Natural killer cell treated with Interleukin-12 subunit alpha and Interleukin-12 subunit beta and Interleukin-15 and Interleukin-18, amount 100 ng/mL, for 72 hours (primary cell): ENCODE results near the gene CACNA2D4. TPM values are rescaled to one million over a fixed set of nuclear protein-coding genes. Genes with fewer than 3 reads are reported as not detected.

Experiments
- ATAC-seq, 2 donors: fragments of 150-1000 bp; cut with Tn5 transposase in 1 of 2; sonication (Bioruptor Pico), chemical (Tn5 transposase) in 1 of 2; 2 replicates each; pipeline ENCODE4 v1.10.0; 2021
- DNase-seq: peaks from one replicate; pipeline ENCODE4 v3.0.0; 2022; ENCODE audit warnings: low spot score
- H3K27ac Mint-ChIP-seq, 2 donors: 1 replicate in 1 of 2; 2 replicates in 1 of 2; pipeline ENCODE4 v1.8.0; 2022; ENCODE audit warnings: mixed read lengths in 2 of 2, mild to moderate bottlenecking in 1 of 2, moderate library complexity in 1 of 2
- H3K27me3 Mint-ChIP-seq, 2 donors: 1 replicate in 1 of 2; 2 replicates in 1 of 2; pipeline ENCODE4 v1.8.0; 2022; ENCODE audit warnings: mixed read lengths in 2 of 2
- H3K36me3 Mint-ChIP-seq: one replicate; pipeline ENCODE4 v1.8.0; 2022; ENCODE audit warnings: mixed read lengths
- H3K4me1 Mint-ChIP-seq, 2 donors: 1 replicate in 1 of 2; 2 replicates in 1 of 2; pipeline ENCODE4 v1.8.0; 2022; ENCODE audit warnings: low read depth in 2 of 2, mixed read lengths in 2 of 2, mild to moderate bottlenecking in 1 of 2
- H3K4me3 Mint-ChIP-seq: one replicate; pipeline ENCODE4 v1.8.0; 2022; ENCODE audit warnings: mixed read lengths
- H3K9me3 Mint-ChIP-seq: 2 replicates; pipeline ENCODE4 v1.8.0; 2022; ENCODE audit warnings: mixed read lengths
- total RNA-seq, 2 donors: library from RNA; stranded (reverse); gene quantifications; one replicate each; pipeline ENCODE4 v1.2.3, GENCODE V29; 2022

Gene CACNA2D4
- total RNA-seq, 2 donors from 2014 or later, result 4.5 to 12.1 TPM

DNA sequence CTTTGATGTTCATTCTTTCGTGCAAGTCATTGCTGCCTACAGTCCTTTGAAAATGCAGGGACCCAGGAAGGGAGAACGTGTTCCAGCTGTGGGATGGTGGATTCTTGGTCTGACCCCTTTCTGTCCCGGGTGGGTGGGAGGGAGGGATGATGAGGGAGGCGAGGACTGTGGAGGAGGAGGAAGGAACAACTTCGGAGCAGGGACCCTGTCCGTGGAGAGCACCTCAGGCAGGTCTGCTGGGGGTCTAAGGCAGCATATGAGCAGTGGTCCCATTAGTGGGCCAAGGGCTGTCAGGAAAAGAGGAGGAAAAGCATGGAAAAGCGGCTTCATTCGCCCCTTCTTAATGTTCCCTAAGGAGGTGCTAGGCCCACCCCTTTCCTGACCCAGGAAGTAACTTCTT is 36.0 kb downstream of the CACNA2D4 start:
- Mint-ChIP-seq H3K9me3 (no peaks in the 10 kb centered on the region), H3K27ac (no peak overlapping the region), H3K4me1 (peaks cover 0 to 3% of the 10 kb centered on the region in 2 donors)

DNA sequence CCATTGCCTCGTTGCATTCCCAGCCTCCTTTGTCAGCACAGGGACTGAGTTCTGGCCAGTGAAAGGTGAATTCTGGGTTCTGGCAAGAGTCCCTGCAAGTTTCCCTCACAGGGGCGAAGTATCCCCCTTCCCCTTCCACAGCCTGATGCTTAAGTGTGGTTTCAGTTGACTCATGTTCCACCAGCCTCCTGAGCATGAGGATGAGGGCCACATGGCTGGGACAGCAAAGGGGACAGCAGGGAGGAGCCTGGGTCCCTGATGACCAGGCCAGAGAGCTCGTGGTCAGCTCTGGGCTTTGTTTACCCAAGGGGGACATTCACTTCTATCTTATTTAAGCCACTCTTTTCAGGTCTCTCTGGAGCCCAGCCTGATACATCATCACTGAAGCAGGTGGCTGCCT is 36.5 kb downstream of the CACNA2D4 start:
- Mint-ChIP-seq H3K27ac (no peak overlapping the region), H3K4me3 (no peak overlapping the region), H3K36me3 (no peaks in the 10 kb centered on the region), H3K27me3 (peaks cover 5 to 9% of the 10 kb centered on the region in 2 donors), H3K9me3 (no peaks in the 10 kb centered on the region), H3K4me1 (peaks cover 0 to 3% of the 10 kb centered on the region in 2 donors)
- ATAC-seq, result no peak
- no peak for DNase-seq

More for the DNA sequence above, 36.0 kb downstream of the CACNA2D4 start:
- H3K36me3 Mint-ChIP-seq, result no peaks in the 10 kb centered on the region
- H3K4me3 Mint-ChIP-seq, result no peak overlapping the region
- no peak for ATAC-seq
- no peak for DNase-seq
- H3K27me3 Mint-ChIP-seq, result peaks cover 5 to 11% of the 10 kb centered on the region in 2 donors

DNA sequence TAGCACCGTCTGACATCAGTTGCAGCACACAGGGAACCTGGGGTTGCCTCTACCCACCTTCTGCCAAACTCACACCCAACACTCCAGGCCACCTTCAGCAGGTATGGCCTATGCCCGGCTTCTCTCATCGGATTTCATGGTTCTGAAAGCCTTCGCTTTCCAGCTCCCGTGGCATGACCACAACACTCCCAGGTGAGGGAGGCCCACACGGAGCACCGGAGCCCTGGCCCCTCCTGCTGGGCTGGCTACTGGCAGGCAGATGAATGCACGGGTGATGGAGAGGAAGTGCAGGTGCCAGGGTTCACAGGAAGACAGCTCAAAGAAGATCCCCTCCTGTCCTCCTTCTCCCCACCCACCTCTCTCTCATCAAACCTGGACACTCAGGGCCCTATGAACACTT is 37.2 kb downstream of the CACNA2D4 start:
- no peak for DNase-seq
- H3K27me3 Mint-ChIP-seq, result peaks cover 5 to 10% of the 10 kb centered on the region in 2 donors
- H3K27ac Mint-ChIP-seq, result no peak overlapping the region
- no peaks in the 10 kb centered on the region for H3K36me3 Mint-ChIP-seq
- H3K4me3 Mint-ChIP-seq, result no peak overlapping the region
- no peaks in the 10 kb centered on the region for H3K9me3 Mint-ChIP-seq
- ATAC-seq, result no peak
- peaks cover 0 to 3% of the 10 kb centered on the region in 2 donors for H3K4me1 Mint-ChIP-seq

DNA sequence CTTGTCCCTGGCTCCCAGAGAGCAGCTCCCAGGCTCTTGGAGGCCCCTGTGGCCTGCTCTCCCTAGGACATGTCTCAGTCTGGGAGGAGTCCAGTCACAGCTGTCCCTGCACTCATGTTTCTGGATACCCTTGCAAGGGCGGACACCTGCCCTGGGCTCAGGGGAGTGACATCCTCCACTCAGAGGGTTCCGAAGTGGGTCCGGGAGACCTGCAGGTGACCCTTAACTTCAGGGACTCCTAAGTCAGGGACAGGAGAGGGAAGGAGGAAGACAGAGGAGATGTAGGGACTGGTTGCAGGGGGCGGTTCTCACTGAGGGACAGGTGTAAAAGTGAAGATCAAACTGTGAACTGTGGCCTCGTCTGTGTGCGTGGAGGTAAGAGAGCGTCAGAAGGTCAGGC is 37.6 kb downstream of the CACNA2D4 start:
- peaks cover 0 to 3% of the 10 kb centered on the region in 2 donors for H3K4me1 Mint-ChIP-seq
- H3K27me3 Mint-ChIP-seq, result peaks cover 5 to 14% of the 10 kb centered on the region in 2 donors
- no peaks in the 10 kb centered on the region for H3K9me3 Mint-ChIP-seq
- ATAC-seq (no peak), DNase-seq (no peak)
- no peak overlapping the region for H3K4me3 Mint-ChIP-seq
- H3K27ac Mint-ChIP-seq, result no peak overlapping the region
- no peaks in the 10 kb centered on the region for H3K36me3 Mint-ChIP-seq

DNA sequence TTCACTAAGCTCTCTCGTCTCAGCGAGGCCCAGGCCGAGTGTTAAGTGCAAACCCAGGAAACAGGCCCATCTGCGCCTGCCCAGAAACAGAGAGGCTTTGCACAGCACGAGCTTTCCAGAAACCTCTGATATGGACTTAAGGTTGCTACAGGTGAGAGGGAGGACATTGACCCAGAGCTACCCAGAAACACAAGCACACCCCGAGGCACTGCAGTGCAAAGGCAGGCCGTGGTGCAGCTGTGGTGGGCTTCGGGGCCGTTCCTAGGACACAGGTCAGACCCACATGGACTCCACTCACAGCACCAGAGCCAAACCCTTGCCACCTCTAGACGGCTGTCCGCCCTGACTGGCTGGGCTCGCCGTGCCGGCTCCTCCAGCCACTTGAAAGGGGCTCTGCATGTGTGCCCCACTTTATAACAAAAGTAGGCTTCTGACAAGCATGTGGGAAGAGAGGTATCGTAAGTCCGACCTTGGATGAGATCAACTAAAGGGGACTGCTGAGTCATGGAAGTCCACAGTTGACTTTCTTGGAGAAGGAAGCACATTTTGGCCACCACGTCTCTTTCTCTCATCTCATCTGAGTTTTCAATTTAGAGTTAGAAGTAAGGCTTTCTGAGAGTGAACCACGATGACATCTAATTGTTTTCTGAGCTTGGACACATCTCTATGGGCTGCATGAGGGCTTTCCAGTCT is 38.2 kb downstream of the CACNA2D4 start:
- H3K9me3 Mint-ChIP-seq, result no peaks in the 10 kb centered on the region

DNA sequence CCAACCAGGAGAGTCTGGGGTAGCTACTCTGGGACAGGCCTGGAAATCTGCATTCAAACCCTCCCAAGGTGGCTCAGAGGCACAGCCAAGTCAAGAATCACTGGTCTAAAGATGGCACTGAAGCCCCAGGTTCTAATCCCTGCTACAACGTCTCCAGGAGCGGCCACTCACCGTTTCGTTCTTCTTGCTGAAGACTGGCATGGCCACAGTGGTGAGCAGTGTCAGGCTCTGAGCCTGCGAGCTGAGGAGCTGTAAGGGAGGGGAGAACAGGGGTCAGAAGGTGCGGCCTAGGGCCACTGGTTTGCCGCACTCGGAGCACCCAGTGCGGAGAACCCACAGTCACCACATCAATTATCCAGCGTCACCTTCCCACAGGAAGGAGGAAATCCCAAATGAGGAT is 38.8 kb downstream of the CACNA2D4 start:
- ATAC-seq, result no peak
- no peaks in the 10 kb centered on the region for H3K36me3 Mint-ChIP-seq

More for the DNA sequence above, 38.2 kb downstream of the CACNA2D4 start:
- Mint-ChIP-seq H3K4me1 (peaks cover 0 to 3% of the 10 kb centered on the region in 2 donors), H3K27me3 (peaks cover 8 to 16% of the 10 kb centered on the region in 2 donors), H3K27ac (no peak overlapping the region), H3K4me3 (no peak overlapping the region), H3K36me3 (no peaks in the 10 kb centered on the region)
- ATAC-seq (no peak), DNase-seq (no peak)

DNA sequence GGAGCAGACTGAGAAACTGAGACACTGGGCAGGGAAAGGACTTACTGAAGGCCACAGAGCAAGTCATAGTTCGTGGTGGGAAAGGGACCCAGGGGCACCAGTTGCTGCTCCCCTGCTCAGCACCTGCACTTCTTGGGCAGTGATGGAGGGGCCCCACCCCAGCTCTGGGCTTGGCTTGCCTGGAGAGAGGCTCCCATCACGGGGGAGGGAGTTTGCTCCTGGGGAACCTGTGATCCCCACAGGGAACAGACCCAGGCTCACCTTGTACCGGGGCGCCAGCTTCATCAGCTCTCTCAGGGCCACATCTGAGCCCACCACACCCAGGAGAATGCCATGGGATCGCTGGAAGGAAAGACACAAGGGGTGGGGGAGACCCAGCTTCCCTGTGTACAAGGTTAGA is 39.8 kb downstream of the CACNA2D4 start:
- Mint-ChIP-seq H3K27ac (no peak overlapping the region), H3K9me3 (no peaks in the 10 kb centered on the region), H3K27me3 (peaks cover 11 to 16% of the 10 kb centered on the region in 2 donors), H3K4me1 (peaks cover 0 to 3% of the 10 kb centered on the region in 2 donors), H3K36me3 (no peaks in the 10 kb centered on the region), H3K4me3 (no peak overlapping the region)
- ATAC-seq (no peak), DNase-seq (no peak)

More for the DNA sequence above, 38.8 kb downstream of the CACNA2D4 start:
- Mint-ChIP-seq H3K27ac (no peak overlapping the region), H3K27me3 (peaks cover 8 to 16% of the 10 kb centered on the region in 2 donors), H3K4me1 (peaks cover 0 to 3% of the 10 kb centered on the region in 2 donors), H3K9me3 (no peaks in the 10 kb centered on the region), H3K4me3 (no peak overlapping the region)
- DNase-seq, result no peak

DNA sequence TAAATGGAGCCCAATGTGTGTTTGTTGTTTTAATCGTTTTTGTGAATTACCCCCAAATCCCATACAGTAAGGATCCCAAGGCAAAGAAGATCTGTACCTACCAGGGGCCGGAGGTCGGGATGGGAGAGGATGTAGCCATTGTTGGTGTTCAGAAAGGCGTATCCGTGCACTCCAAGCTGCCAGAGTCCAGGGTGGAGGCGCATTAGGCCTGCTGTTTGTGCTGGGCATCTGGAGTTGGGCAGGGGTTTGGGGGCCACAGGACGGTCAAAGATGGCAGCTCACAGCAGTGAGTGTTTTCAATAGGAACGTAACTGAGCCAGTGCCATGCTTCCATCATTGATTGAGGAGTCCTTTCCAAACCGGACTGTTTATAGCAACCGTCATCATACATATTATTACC is 40.2 kb downstream of the CACNA2D4 start:
- no peak overlapping the region for H3K4me3 Mint-ChIP-seq
- no peaks in the 10 kb centered on the region for H3K36me3 Mint-ChIP-seq
- no peak for DNase-seq
- no peaks in the 10 kb centered on the region for H3K9me3 Mint-ChIP-seq
- H3K27me3 Mint-ChIP-seq, result peaks cover 11 to 16% of the 10 kb centered on the region in 2 donors
- no peaks in the 10 kb centered on the region for H3K4me1 Mint-ChIP-seq
- no peak for ATAC-seq
- H3K27ac Mint-ChIP-seq, result no peak overlapping the region

DNA sequence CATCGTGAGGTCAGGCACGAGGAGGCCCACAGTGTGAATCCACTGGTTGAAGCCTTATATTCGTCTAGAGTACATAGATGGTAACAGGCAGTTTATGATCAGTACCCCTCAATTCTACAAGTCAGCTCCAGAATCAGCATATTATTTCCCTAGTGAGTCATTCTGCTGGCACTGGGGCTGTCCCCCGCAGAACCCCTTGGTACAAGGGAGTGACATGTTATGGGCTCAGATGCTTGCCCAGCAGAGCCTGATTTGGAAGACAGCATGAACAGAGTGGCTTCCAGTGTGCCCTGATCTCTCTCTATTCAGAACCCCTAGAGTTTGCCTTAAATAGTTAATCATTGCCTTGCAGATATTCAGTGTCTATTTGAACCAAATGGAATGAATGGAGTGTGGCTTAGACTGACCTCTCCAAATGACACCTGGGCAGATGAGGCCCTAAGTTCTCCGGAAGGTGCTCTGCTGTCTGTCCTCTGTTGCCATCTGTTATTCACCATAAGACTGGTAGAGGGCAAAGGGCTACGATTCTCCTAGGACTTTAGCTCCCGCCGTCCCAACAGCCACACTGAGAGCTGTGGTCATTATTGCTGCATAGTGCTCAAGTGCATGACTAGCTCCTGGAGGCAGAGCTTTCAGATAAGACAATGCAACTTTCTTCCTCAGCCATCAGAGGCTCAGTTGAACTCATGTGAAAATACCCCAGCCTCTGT is 41.1 kb downstream of the CACNA2D4 start:
- H3K27me3 Mint-ChIP-seq, result peaks cover 11 to 16% of the 10 kb centered on the region in 2 donors
- DNase-seq (no peak), ATAC-seq (no peak)
- no peaks in the 10 kb centered on the region for H3K9me3 Mint-ChIP-seq
- no peak overlapping the region for H3K27ac Mint-ChIP-seq
- H3K36me3 Mint-ChIP-seq, result no peaks in the 10 kb centered on the region
- no peak overlapping the region for H3K4me3 Mint-ChIP-seq
- no peaks in the 10 kb centered on the region for H3K4me1 Mint-ChIP-seq

DNA sequence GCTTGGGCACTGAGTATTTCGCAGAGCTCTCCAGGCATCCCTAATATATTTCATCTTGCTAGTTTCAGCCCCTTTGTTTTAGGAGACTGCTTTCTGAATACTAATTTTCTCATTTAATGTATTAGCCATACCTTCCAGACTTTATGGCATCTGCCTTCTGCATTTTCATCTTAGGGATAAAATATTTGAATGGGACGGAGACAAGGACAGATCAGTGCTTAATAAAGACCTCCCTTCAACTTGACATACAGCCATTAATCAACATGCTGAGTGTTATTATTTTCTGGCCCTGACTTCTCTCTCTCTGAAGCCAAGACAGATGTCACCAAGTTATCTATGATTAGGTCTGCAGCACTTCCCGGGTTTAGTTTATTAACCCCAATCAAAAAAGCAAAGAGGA is 42.4 kb downstream of the CACNA2D4 start:
- Mint-ChIP-seq H3K27me3 (peaks cover 11 to 16% of the 10 kb centered on the region in 2 donors), H3K27ac (no peak overlapping the region), H3K4me3 (no peak overlapping the region), H3K36me3 (no peaks in the 10 kb centered on the region), H3K9me3 (peaks cover 4% of the 10 kb centered on the region), H3K4me1 (no peaks in the 10 kb centered on the region)
- ATAC-seq (no peak), DNase-seq (no peak)

DNA sequence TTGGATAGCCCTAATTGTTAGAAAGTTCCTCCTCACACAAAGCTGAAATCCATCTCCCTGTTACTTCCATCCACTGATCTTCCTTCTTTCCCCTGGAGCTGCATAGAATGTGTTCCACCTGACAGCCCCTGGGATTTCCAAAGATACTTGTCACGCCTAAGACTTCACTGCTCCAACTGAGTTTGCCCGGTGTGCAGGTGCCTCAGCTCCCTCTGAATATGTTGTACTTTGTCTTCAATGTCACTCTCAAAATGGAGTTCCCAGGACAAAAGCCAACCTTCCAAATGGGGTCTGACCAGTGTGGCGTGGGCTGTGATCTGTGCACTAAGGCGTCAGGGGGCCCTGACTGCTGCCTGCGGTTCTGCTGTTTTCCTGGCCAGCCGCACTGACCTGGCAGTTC is 42.8 kb downstream of the CACNA2D4 start:
- Mint-ChIP-seq H3K36me3 (no peaks in the 10 kb centered on the region), H3K4me1 (no peaks in the 10 kb centered on the region), H3K9me3 (peaks cover 6% of the 10 kb centered on the region), H3K27me3 (peaks cover 11 to 16% of the 10 kb centered on the region in 2 donors), H3K4me3 (no peak overlapping the region), H3K27ac (no peak overlapping the region)
- ATAC-seq (no peak), DNase-seq (no peak)

DNA sequence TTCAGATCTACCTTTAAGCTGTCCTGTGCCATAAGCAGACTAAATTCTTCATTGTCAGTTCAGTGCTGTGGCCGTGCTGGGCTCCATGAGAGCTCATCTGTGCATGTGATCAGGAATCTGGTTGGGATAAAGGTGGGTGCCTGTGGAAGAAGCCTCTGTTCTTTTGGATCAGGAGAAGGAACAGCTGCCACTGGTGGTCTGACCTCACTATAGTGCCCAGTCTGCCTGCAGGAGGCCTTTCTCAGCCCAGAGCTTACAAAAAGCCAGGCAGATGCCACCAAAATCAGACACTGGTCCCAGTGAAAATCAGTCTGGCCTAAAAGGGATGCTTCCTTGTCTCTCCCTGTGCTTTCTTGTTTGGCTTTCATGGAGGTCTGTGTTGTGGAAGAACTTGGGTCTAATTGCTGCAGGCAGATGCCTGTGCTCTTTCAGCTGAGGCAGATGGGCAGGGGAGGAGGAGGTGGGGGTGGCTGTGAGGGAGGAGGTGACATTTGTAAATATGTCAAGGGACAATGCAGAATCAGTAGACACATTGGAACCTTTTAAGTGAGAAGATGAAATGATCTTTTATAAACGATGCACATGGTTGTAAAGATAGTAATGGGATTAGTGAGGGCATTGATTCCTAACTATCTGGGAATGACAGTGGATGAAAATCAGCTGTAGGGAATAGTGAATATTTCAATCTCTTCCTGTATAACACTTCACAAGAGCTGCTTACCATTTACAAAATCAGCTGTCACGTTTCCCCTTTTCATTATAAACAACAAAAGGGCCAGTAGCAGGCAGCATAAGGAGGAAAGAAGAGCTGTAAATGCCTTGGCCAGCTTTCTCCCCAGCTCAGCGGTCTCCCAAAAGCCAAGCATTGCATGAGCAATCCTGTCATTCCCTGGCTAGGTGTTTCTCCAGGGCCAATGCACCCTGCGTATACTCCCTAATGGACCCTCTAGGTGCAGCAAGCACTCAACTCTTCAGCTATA is 44.6 kb downstream of the CACNA2D4 start:
- Mint-ChIP-seq H3K36me3 (no peaks in the 10 kb centered on the region), H3K9me3 (peaks cover 6% of the 10 kb centered on the region), H3K27me3 (peaks cover 16 to 19% of the 10 kb centered on the region in 2 donors), H3K27ac (no peak overlapping the region), H3K4me1 (no peaks in the 10 kb centered on the region), H3K4me3 (no peak overlapping the region)
- no peak for DNase-seq
- ATAC-seq, result no peak

DNA sequence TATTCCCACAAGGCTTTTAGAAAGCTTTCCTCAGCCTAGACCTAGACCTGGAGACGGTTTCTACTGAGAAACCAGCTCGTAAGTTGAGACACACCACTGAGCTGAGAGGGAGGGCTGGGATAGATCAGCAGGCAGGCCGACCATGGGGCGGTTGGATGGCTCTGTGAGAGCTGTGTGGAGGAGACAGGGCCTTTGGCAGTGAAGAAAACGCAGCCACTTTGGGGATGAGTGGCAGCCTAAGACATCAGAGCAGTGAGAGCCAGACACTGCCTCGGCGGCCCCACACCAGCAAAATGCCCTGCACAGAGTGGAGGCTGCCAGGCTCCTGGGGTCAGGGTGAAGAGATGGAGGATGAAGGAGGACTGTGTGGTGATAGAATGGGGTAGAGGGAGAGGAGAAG is 46.0 kb downstream of the CACNA2D4 start:
- DNase-seq (no peak), ATAC-seq (no peak)
- H3K36me3 Mint-ChIP-seq, result no peaks in the 10 kb centered on the region
- H3K9me3 Mint-ChIP-seq, result peaks cover 6% of the 10 kb centered on the region
- no peak overlapping the region for H3K4me3 Mint-ChIP-seq
- H3K27ac Mint-ChIP-seq, result no peak overlapping the region
- H3K27me3 Mint-ChIP-seq, result peaks cover 22 to 29% of the 10 kb centered on the region in 2 donors
- H3K4me1 Mint-ChIP-seq, result no peaks in the 10 kb centered on the region
